ENCODE measurements around the gene GDF9.
A peak's percentile ranks its signal among the peaks of the same experiment; 100 is the strongest.

Gene GDF9

DNA sequence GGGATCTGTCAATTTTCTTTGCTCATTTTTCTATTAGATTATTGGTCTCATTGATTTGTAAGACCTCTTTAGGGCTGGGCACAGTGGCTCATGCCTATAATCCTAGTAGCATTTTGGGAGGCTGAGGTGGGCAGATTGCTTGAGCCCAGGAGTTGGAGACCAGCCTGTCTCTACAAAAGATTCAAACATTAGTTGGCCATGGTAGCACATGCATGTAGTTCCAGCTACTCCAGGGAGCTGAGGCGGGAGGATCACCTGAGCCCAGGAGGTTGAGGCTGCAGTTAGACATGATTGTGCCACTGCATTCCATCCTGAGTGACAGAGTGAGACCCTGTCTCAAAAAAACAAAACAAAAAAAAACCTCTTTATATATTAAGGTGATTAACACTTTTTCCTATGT, 29.4 kb downstream of the GDF9 start:
- DNase-seq (ENCODE audit: low read depth), result no peak

GRCh38 chr5:132834057-132834456, 32.2 kb downstream of the GDF9 start:
- no peak for DNase-seq (ENCODE audit: low read depth)

GRCh38 chr5:132832612-132833011, 33.7 kb downstream of the GDF9 start:
- DNase-seq (ENCODE audit: low read depth), result no peak

GRCh38 chr5:132831095-132831860, 35.0 kb downstream of the GDF9 start:
- DNase-seq (ENCODE audit: low read depth), result no peak

- DNase-seq (ENCODE audit: low read depth), result peak; percentile 59
Observed at GRCh38 chr5:132830436-132831094, 35.7 kb downstream of the GDF9 start, which contains the start of gene SHROOM1. Gene SHROOM1 (minus strand): TSS chr5:132830647. CDS start chr5:132826140, 4,507 bp downstream.

DNA sequence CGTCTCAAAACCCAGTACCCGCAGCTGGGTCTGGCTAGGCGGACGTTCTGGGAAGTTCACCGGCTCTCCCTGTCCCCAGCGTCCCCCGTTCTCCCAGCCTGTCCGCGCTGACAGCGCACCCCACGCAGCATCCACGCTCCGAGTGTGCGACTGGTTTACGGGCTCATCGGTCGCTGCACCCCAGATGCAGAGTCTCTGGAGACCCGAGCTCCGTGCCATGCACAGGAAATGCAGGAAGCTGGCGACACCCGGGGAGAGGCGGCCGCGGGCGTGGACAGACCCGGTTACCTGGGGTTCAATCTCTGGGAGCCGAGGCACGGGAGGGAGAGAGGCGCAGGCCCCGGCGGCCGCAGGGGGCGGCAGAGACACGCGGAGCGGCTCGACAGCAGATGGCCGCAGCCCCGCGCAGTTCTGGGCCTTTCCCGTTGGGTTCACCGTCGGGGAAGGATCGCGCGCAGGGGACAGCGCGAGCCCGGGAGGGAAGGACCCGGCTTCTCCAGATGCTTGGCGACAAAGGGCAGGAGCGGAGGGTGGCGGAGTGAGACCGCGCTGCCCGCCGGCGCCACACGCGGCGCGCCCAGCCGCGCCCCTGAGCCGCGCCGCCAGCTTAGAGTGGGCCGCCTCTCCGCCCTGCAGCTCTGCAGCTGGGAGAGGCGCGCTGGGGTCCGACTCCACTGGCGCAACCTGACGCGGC, 36.4 kb downstream of the GDF9 start:
- peak; percentile 66 for DNase-seq (ENCODE audit: low read depth)

- no peak for DNase-seq (ENCODE audit: low read depth)
Observed at GRCh38 chr5:132828846-132829494, 37.3 kb downstream of the GDF9 start.

DNA sequence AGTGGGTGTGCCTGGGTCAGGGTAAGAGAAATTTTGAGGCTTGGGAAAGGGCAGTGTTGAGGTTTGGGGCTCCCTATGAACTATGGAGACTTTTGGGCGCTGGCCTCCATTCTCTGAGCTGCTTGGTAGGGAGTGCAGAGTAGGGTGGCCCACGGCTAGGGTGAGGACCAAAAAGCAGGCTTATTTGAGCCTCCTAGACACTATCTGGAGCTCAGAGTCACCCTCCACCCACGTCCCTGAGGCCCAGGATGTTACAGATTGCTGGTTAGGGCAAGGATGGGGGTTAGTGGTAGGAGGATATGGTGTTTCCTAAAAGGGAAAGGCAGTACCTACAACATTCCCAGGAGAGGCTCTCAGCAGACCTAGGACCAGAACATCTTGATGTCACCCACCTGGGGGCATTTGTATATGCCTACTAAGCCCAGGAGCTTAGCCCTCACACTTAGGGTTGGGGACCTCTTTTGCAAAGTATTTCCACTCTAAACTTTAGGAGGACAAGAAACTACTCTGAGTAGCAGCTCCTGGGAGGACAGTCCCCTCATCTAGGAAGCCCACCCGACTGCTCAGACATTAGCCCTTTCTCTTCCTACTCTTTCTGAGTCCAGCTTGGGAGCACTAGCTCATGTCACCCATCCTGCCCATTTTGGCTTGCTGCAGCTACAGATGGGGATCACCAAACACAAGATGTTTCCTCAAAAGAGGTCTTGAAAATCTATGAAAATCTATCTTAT, 38.2 kb downstream of the GDF9 start:
- no peak for DNase-seq (ENCODE audit: low read depth)

- DNase-seq (ENCODE audit: low read depth), result no peak
Observed at GRCh38 chr5:132826424-132827082, 39.7 kb downstream of the GDF9 start.

DNA sequence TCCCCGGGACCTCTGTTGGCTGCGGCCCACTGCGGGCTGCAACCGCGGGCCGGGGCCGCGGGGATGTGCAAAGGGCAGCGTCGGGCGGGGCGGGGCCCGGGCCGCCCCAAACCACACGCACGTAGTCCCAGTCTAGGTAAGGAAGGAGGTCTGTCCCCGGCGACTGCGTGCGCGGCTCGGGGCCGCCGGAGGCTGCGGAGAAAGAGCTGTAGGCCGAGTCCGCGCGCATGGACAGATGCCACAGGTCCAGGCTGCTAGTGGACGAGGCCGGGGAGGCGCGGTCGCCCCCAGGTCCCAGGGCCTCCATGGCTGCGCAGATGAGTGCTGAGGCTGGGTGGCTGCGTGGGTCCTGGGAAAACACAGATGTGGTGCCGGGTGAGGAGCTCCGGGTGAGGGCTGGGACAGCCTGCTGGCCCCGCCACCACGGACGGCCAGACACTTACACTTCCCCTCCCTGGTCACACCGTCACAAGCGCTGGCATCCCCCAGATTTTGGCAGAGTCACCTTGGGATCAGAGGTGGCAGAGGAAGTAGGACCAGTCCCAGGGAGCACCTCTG, 40.4 kb downstream of the GDF9 start:
- no peak for DNase-seq (ENCODE audit: low read depth)

GRCh38 chr5:132825033-132825833, 41.0 kb downstream of the GDF9 start:
- no peak for DNase-seq (ENCODE audit: low read depth)

GRCh38 chr5:132824426-132824825, 41.8 kb downstream of the GDF9 start:
- DNase-seq (ENCODE audit: low read depth), result no peak

DNA sequence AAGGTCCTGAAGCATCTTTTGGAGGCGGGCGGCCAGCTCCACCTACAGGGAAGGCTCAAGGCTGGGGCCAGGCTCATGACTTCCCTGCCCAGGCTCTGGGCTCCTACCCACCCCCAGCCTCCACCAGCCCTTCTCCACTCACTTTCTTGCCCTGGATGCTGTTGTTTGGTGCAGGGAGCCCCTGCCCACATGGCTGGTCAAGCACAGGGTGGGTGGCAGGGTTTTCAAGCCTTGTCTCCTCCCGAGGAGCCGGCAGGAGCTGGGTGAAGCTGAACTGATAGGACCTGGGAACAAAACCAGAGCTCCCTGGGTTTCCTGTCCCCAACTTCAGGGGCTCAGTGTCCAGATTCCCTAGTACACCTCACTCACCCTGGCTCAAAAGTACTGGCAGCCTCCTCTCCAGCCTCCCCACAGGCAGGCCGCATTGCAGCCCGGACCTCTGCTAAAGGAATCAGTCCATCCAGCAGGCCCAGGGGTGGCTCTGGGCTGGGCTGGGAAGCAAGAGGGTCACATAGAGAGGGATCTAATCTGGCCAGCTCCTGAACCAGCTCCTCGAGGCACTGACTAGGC, 42.7 kb downstream of the GDF9 start:
- no peak for DNase-seq (ENCODE audit: low read depth)

DNA sequence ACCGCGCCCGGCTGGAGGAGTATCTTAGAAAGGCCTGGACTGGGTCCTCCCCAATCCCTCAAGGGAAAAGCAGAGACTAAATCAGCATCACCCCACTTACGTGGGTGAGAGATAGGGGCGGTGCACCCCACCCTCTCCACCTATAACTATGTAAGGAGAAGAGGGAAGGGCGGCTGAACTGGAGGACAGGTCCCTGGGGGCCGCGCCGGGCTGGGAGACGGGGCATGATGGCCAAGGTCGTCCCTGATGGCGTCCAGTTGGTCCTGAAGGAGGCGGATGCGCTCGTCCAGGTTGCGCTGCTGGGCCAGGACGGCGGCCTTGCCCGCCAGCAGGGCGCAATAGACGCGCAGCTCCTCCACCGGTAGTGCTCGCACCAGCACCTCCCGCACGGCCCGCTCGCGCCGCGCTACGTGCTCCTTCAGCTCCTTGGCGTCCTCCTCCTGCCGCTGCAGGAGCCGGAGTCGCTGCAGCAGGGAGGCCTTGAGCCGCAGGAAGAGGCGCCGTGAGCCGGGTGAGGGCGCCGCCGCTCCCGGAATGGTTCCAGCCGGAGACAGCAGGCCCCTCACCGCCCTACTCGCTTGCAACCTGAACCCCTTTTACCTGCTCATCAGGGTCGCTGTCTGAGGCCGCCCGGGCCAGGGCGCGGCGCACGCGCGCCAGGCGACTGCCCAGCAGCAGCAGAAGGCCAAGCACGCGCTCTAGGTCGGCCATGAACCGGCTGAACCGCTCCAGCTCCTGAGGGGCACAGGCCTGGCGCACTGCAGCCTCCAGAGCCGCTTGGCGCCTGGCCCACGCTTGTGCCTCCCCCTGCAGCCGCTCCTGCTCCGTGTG, 43.4 kb downstream of the GDF9 start:
- no peak for DNase-seq (ENCODE audit: low read depth)

DNA sequence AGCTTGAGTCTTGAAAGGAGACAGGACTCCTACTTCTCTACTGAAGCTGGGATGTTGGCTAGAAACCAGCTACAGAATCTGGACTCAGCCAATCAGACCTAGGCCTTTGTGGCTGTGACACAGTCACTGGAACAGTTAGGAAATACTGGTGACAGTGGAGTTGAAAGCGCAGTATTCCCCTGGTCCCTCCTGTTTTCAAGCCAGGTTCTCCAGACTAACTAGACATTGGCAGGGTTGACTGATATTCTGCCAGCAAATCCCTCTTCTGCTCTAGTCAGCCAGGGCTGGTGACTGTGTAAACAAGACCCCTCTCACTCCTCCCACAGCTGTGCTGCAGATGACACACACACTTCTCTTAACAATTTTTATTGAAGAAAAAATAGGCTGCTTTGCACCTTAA, 44.5 kb downstream of the GDF9 start:
- DNase-seq (ENCODE audit: low read depth), result peak; percentile 34

DNA sequence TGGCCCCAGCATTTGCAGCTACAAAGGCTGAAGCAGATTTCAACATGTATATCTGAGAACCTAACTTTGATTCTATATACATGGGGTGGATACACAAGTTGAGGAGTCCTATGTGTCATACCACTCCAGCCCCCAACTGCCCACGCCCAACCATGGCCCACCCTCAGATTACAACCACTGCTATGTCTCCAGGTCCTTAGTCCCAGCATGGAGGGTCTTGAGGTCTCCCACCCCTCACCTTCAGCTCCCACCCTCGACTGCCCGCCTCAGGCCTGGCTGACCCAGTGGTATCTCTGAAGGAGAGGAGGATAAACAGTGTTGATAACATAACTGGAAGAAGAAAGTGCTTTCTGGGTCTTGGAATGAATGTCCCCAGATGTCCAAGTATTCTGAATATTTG, 44.9 kb downstream of the GDF9 start:
- no peak for DNase-seq (ENCODE audit: low read depth)

GRCh38 chr5:132820162-132820754, 46.0 kb downstream of the GDF9 start:
- DNase-seq (ENCODE audit: low read depth), result peak; percentile 84

DNA sequence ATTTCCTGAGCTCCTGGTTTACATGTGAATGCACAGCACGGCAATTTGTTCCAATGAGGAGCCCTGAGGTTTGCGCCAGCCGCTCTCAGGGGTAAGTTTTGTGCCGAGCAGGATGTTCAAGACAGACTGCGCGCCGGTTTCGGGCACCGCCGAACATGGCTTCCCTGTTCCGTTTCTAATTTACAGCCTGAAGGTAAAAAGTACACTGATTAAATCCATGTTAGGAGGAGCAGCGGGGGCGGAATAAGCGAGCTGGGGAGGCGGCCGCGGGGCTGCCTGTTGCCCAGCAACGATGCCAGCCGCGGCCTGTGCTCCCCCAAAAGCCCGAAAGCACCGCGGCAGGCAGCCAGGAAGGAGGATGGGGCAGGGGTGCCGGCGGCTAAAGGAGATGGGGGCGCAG, 46.8 kb downstream of the GDF9 start:
- no peak for DNase-seq (ENCODE audit: low read depth)

Data from fibroblast of gingiva (primary cell).